ENCODE results near the gene TAB2.

GRCh38 chr6:149329529-149329928, 12.0 kb downstream of the TAB2 start:
- no peak for TF ChIP-seq CTCF (IDR thresholded peaks at IDR 0.05)
- no peak for TF ChIP-seq EP300 (IDR thresholded peaks at IDR 0.05)
- TF ChIP-seq POLR2A (IDR thresholded peaks at IDR 0.05) = no peak
